ENCODE data around the gene SHMT1.
A peak's percentile ranks its signal among the peaks of the same experiment; 100 is the strongest.

The SHMT1 gene

GRCh38 chr17:18318771-18319450 lies 44.4 kb downstream of the SHMT1 start:
- Histone ChIP-seq H3K27me3 (no peaks in the 10 kb centered on the region), H3K4me1 (ENCODE audit: control insufficient read depth in 1 of 2, insufficient read depth in 1 of 2, low read depth in 1 of 2, low read length in 1 of 2) (peaks cover 54 to 56% of the 10 kb centered on the region in 2 experiments), H3K4me3 (ENCODE audit: low read depth in 1 of 2, low read length in 1 of 2) (no peak overlapping the region), H3K9me3 (no peaks in the 10 kb centered on the region), H3K27ac (no peak overlapping the region), H3K36me3 (peaks cover 64% of the 10 kb centered on the region)
- no peak for TF ChIP-seq CTCF (IDR thresholded peaks at IDR 0.05)

GRCh38 chr17:18318117-18318516 lies 45.2 kb downstream of the SHMT1 start:
- peaks cover 56% of the 10 kb centered on the region for H3K36me3 ChIP-seq

GRCh38 chr17:18315961-18316360 lies 47.4 kb downstream of the SHMT1 start:
- Histone ChIP-seq H3K36me3 (peaks cover 43% of the 10 kb centered on the region), H3K9me3 (no peaks in the 10 kb centered on the region), H3K4me1 (ENCODE audit: control insufficient read depth in 1 of 2, insufficient read depth in 1 of 2, low read depth in 1 of 2, low read length in 1 of 2) (peaks cover 69 to 74% of the 10 kb centered on the region in 2 experiments), H3K4me3 (ENCODE audit: low read depth in 1 of 2, low read length in 1 of 2) (peak overlapping the region; percentile 97 to 98), H3K27me3 (no peaks in the 10 kb centered on the region), H3K27ac (peak overlapping the region; percentile 97)
- TF ChIP-seq CTCF (IDR thresholded peaks at IDR 0.05), result no peak

More at GRCh38 chr17:18318117-18318516, 45.2 kb downstream of the SHMT1 start:
- Histone ChIP-seq H3K4me1 (ENCODE audit: control insufficient read depth in 1 of 2, insufficient read depth in 1 of 2, low read depth in 1 of 2, low read length in 1 of 2) (peaks cover 62 to 64% of the 10 kb centered on the region in 2 experiments), H3K9me3 (no peaks in the 10 kb centered on the region), H3K4me3 (ENCODE audit: low read depth in 1 of 2, low read length in 1 of 2) (no peak overlapping the region), H3K27ac (peak overlapping the region; percentile 97), H3K27me3 (no peaks in the 10 kb centered on the region)
- TF ChIP-seq CTCF (IDR thresholded peaks at IDR 0.05), result no peak

- Histone ChIP-seq H3K9me3 (no peaks in the 10 kb centered on the region), H3K27me3 (no peaks in the 10 kb centered on the region), H3K36me3 (peaks cover 43% of the 10 kb centered on the region), H3K27ac (peak overlapping the region; percentile 97), H3K4me3 (ENCODE audit: low read depth in 1 of 2, low read length in 1 of 2) (peak overlapping the region; percentile 97 to 98), H3K4me1 (ENCODE audit: control insufficient read depth in 1 of 2, insufficient read depth in 1 of 2, low read depth in 1 of 2, low read length in 1 of 2) (peaks cover 65 to 70% of the 10 kb centered on the region in 2 experiments)
- no peak for TF ChIP-seq CTCF (IDR thresholded peaks at IDR 0.05)
Measured at GRCh38 chr17:18315562-18315922, 47.8 kb downstream of the SHMT1 start.

GRCh38 chr17:18314731-18315561 lies 48.4 kb downstream of the SHMT1 start, which contains the start of the genes SMCR8 and TOP3A:
SMCR8 (plus strand) TSS chr17:18315293; CDS start chr17:18315790, 497 bp downstream.
TOP3A (minus strand) TSS chr17:18314994; CDS start chr17:18314778, 216 bp downstream.
- peak; percentile 47 for TF ChIP-seq CTCF (IDR thresholded peaks at IDR 0.05)
- H3K4me3 ChIP-seq (ENCODE audit: low read depth in 1 of 2, low read length in 1 of 2), result peak within 1 kb of the TSS; percentile 97 to 98
- no peaks in the 10 kb centered on the region for H3K27me3 ChIP-seq
- peak within 1 kb of the TSS; percentile 97 for H3K27ac ChIP-seq
- no peaks in the 10 kb centered on the region for H3K9me3 ChIP-seq
- peaks cover 37% of the 10 kb centered on the region for H3K36me3 ChIP-seq
- H3K4me1 ChIP-seq (ENCODE audit: control insufficient read depth in 1 of 2, insufficient read depth in 1 of 2, low read depth in 1 of 2, low read length in 1 of 2), result peaks cover 63 to 68% of the 10 kb centered on the region in 2 experiments

Measured in neutrophil (primary cell).